Activated CD4-positive, alpha-beta T cell treated with anti-CD3 and anti-CD28 coated beads for 36 hours (primary cell): ENCODE measurements around the gene DSEL. TPM values are rescaled to one million over a fixed set of nuclear protein-coding genes. Genes with fewer than 3 reads are reported as not detected.

Experiments used
- ATAC-seq: fragments of 200-7000 bp; cut with Tn5 transposase; one replicate; pipeline ENCODE4 v1.10.0; 2021; ENCODE audit warnings: mild to moderate bottlenecking, moderate library complexity
- CTCF ChIA-PET: fragments of 350-600 bp; sonication (Branson Sonifier 250); formaldehyde crosslinking; loops from one replicate; lab custom pipeline; 2021; ENCODE audit warnings: antibody characterized with exemption; lab: Charles Lee
- POLR2A ChIA-PET: fragments of 350-600 bp; sonication (Branson Sonifier 250); formaldehyde crosslinking; loops from one replicate; lab custom pipeline; 2021; ENCODE audit warnings: antibody characterized with exemption, inconsistent platforms; lab: Charles Lee
- DNase-seq: peaks from one replicate; pipeline ENCODE4 v3.0.0-alpha.2; 2020
- H3K27ac Mint-ChIP-seq: one replicate; pipeline ENCODE4 v1.8.0; 2021; ENCODE audit warnings: mixed read lengths
- H3K27me3 Mint-ChIP-seq: one replicate; pipeline ENCODE4 v1.8.0; 2021; ENCODE audit warnings: mixed read lengths
- H3K36me3 Mint-ChIP-seq: one replicate; pipeline ENCODE4 v1.8.0; 2021; ENCODE audit warnings: low read depth, mixed read lengths
- H3K4me1 Mint-ChIP-seq: one replicate; pipeline ENCODE4 v1.8.0; 2021; ENCODE audit warnings: mixed read lengths
- H3K4me3 Mint-ChIP-seq: one replicate; pipeline ENCODE4 v1.8.0; 2021; ENCODE audit warnings: mild to moderate bottlenecking, moderate library complexity, mixed read lengths
- H3K9me3 Mint-ChIP-seq: one replicate; pipeline ENCODE4 v1.8.0; 2021; ENCODE audit warnings: low read depth, mixed read lengths
- intact Hi-C, 2 experiments: fragments of 100-400 bp; cut with DNase I in 1 of 2; cut with micrococcal nuclease in 1 of 2; formaldehyde crosslinking; loops; one replicate each; pipeline versions ENCODE4 v1.14.2 to v1.15.1; 2022 to 2024; cut with DNase I, micrococcal nuclease
- total RNA-seq, 2 experiments: library from RNA; stranded (reverse); gene quantifications; one replicate each; pipeline ENCODE4 v1.2.3, GENCODE V29; 2021

The DSEL gene
- total RNA-seq, 2 experiments from 2014 or later = 0.04 to 0.09 TPM

GRCh38 chr18:67517444-67517765 is 885 bp upstream of the DSEL start:
- Mint-ChIP-seq H3K4me3 (peak overlapping the region; percentile 90), H3K9me3 (no peaks in the 10 kb centered on the region), H3K36me3 (no peaks in the 10 kb centered on the region), H3K4me1 (peaks cover 16% of the 10 kb centered on the region), H3K27ac (no peak overlapping the region), H3K27me3 (peaks cover 17% of the 10 kb centered on the region)
- ChIA-PET POLR2A (no interaction called here), CTCF (interaction anchor here (0.7 to 1.3 kb wide), 3 partner anchors 8 to 12 kb away, joined by 3 read pairs; no protein-coding TSS in a partner anchor)
- DNase-seq = peak; percentile 19
- no peak for ATAC-seq
- intact Hi-C loops = loop anchor here (2.0 to 10.0 kb wide), 4 partner anchors 155 to 1197 kb away; partner anchors contain the start of gene TMX3 (in 1 of the 2)

GRCh38 chr18:67515942-67516538 is 480 bp downstream of the DSEL start:
- Mint-ChIP-seq H3K4me1 (peaks cover 16% of the 10 kb centered on the region), H3K36me3 (no peaks in the 10 kb centered on the region), H3K9me3 (no peaks in the 10 kb centered on the region), H3K27ac (peak overlapping the region; percentile 37), H3K27me3 (peaks cover 15% of the 10 kb centered on the region), H3K4me3 (peak overlapping the region; percentile 90)
- ChIA-PET POLR2A (no interaction called here), CTCF (interaction anchor here (0.6 to 1.3 kb wide), 3 partner anchors 9 to 1176 kb away, joined by 3 read pairs; no protein-coding TSS in a partner anchor)
- DNase-seq (peak; percentile 78), ATAC-seq (peak; percentile 10)
- intact Hi-C loops = loop anchor here (1.0 to 10.0 kb wide), 5 partner anchors 154 to 1199 kb away; partner anchors contain the start of gene TMX3 (in 2 of the 2)

- H3K4me1 Mint-ChIP-seq = peaks cover 16% of the 10 kb centered on the region
- H3K9me3 Mint-ChIP-seq = no peaks in the 10 kb centered on the region
- H3K36me3 Mint-ChIP-seq = no peaks in the 10 kb centered on the region
- DNase-seq = no peak
- H3K27ac Mint-ChIP-seq = no peak overlapping the region
- H3K27me3 Mint-ChIP-seq = peaks cover 15% of the 10 kb centered on the region
- CTCF ChIA-PET = no interaction called here
- peak overlapping the region; percentile 90 for H3K4me3 Mint-ChIP-seq
- no peak for ATAC-seq
- POLR2A ChIA-PET = no interaction called here
- intact Hi-C loops = loop anchor here (5.0 to 10.0 kb wide), 2 partner anchors 153 to 1200 kb away; partner anchors contain the start of gene TMX3 (in 1 of the 2)
These were observed 1.5 kb downstream of the DSEL start for GRCh38 chr18:67514901-67515540.

- POLR2A ChIA-PET = no interaction called here
- CTCF ChIA-PET = no interaction called here
- Mint-ChIP-seq H3K27me3 (peaks cover 15% of the 10 kb centered on the region), H3K4me1 (peaks cover 16% of the 10 kb centered on the region), H3K4me3 (no peak overlapping the region), H3K9me3 (no peaks in the 10 kb centered on the region), H3K27ac (no peak overlapping the region), H3K36me3 (no peaks in the 10 kb centered on the region)
- intact Hi-C loops = loop anchor here in 1 of 2 experiments (10.0 kb wide), 1 partner anchor 1200 kb away; the partner anchor contains the start of gene TMX3
- ATAC-seq (no peak), DNase-seq (no peak)
These were observed 2.1 kb downstream of the DSEL start for GRCh38 chr18:67514465-67514864.

- no peaks in the 10 kb centered on the region for H3K9me3 Mint-ChIP-seq
- H3K4me3 Mint-ChIP-seq = no peak overlapping the region
- H3K27me3 Mint-ChIP-seq = peaks cover 10% of the 10 kb centered on the region
- intact Hi-C loops = loop anchor here in 1 of 2 experiments (10.0 kb wide), 1 partner anchor 1202 kb away; the partner anchor contains the start of gene TMX3
- POLR2A ChIA-PET = no interaction called here
- ATAC-seq = no peak
- no peak overlapping the region for H3K27ac Mint-ChIP-seq
- DNase-seq = peak; percentile 4
- peaks cover 16% of the 10 kb centered on the region for H3K4me1 Mint-ChIP-seq
- H3K36me3 Mint-ChIP-seq = no peaks in the 10 kb centered on the region
- CTCF ChIA-PET = no interaction called here
These were observed 3.2 kb downstream of the DSEL start for GRCh38 chr18:67513280-67513679.

DNA sequence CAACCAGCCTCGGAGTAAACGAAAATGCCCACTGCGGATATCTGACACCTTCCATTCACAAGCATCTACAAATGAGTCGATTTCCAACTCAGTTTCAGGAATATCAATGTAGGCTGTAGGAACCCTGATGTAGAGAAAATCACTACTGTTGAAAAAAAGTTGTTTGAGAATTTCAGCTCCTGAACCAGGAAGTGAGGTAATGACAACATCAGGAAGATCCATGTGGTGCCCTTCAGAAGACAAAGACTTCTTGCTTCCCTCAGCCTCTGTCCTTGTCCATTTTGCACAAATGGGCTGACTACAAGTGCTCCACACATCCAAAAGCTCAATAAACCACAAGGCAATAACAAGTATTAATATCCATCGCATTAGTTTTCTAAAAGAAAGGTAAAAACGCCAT is 4.7 kb downstream of the DSEL start:
- DNase-seq = no peak
- Mint-ChIP-seq H3K4me1 (peaks cover 7% of the 10 kb centered on the region), H3K36me3 (no peaks in the 10 kb centered on the region), H3K27me3 (peaks cover 8% of the 10 kb centered on the region), H3K4me3 (no peak overlapping the region), H3K9me3 (no peaks in the 10 kb centered on the region), H3K27ac (no peak overlapping the region)
- ChIA-PET POLR2A (no interaction called here), CTCF (interaction anchor here (1.0 kb wide), 1 partner anchor 11 kb away, joined by 3 read pairs; no protein-coding TSS in a partner anchor)
- ATAC-seq = no peak
- intact Hi-C loops = loop anchor here in 1 of 2 experiments (10.0 kb wide), 1 partner anchor 1203 kb away; the partner anchor contains the start of gene TMX3

- H3K4me1 Mint-ChIP-seq = peaks cover 6% of the 10 kb centered on the region
- ChIA-PET POLR2A (no interaction called here), CTCF (no interaction called here)
- H3K36me3 Mint-ChIP-seq = no peaks in the 10 kb centered on the region
- H3K4me3 Mint-ChIP-seq = no peak overlapping the region
- intact Hi-C loops = loop anchor here in 1 of 2 experiments (10.0 kb wide), 1 partner anchor 1204 kb away; the partner anchor contains the start of gene TMX3
- DNase-seq (no peak), ATAC-seq (no peak)
- no peaks in the 10 kb centered on the region for H3K9me3 Mint-ChIP-seq
- peaks cover 8% of the 10 kb centered on the region for H3K27me3 Mint-ChIP-seq
- H3K27ac Mint-ChIP-seq = no peak overlapping the region
These were observed 5.7 kb downstream of the DSEL start for GRCh38 chr18:67510831-67511230.

DNA sequence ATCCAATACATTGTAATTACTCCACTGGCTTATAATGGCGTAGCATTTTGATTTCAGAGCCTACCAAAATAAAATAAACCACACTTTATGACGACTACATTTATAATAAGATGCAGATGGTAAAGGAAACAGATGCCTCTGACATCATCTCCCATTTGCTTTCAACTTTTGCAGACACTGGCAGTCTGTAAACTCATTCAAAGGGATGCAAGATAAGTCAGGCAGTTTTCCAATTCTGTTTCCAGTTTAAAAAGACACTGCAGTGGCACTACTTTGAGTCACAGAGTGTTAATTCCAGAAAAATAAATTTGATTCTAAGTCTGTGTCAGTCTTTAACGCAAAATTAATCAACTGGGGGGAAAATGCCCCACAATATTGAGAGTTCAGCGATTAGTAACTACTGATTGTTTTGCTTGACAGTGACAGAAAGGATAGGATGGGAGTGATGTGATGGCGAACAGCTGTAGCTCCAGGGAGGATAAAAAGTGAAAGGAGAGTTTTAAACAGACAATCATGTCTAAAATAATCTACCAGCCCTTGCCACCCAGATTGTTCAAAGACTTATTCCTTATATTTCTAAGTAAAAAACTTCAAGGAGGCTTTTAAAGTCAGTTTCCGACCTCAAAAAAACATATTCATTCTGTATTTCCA is 6.7 kb downstream of the DSEL start:
- Mint-ChIP-seq H3K9me3 (no peaks in the 10 kb centered on the region), H3K4me3 (no peak overlapping the region), H3K4me1 (no peaks in the 10 kb centered on the region), H3K27ac (no peak overlapping the region), H3K27me3 (no peaks in the 10 kb centered on the region), H3K36me3 (no peaks in the 10 kb centered on the region)
- DNase-seq (no peak), ATAC-seq (no peak)
- intact Hi-C loops = loop anchor here in 1 of 2 experiments (10.0 kb wide), 1 partner anchor 1205 kb away; the partner anchor contains the start of gene TMX3
- ChIA-PET CTCF (no interaction called here), POLR2A (no interaction called here)

GRCh38 chr18:67508146-67508545 is 8.4 kb downstream of the DSEL start:
- no peak for ATAC-seq
- H3K36me3 Mint-ChIP-seq = no peaks in the 10 kb centered on the region
- H3K9me3 Mint-ChIP-seq = no peaks in the 10 kb centered on the region
- no peak for DNase-seq
- CTCF ChIA-PET = no interaction called here
- H3K27me3 Mint-ChIP-seq = no peaks in the 10 kb centered on the region
- H3K4me3 Mint-ChIP-seq = no peak overlapping the region
- H3K4me1 Mint-ChIP-seq = no peaks in the 10 kb centered on the region
- no peak overlapping the region for H3K27ac Mint-ChIP-seq
- POLR2A ChIA-PET = no interaction called here
- intact Hi-C loops = no loop called here

DNA sequence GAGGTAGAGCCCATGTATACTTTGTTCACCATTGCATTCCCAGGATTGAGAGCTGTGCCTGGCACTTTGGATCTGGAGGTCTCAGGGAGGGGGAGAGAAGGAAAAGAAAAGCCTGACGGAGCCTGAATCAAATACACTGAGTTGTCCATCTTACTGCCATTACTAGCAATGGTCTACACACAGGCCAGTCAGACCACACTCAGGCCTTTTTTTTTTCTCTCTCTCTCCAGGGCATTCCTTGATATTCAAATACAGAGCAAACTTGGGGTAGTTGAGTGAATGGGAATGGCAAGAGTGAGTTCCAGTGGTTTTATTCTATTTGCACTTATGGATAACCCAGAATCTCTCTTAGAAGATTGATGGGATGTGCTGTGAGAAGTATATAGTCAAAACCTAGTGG is 11.8 kb downstream of the DSEL start:
- ChIA-PET POLR2A (no interaction called here), CTCF (no interaction called here)
- intact Hi-C loops = no loop called here
- no peak overlapping the region for H3K4me3 Mint-ChIP-seq
- H3K27ac Mint-ChIP-seq = no peak overlapping the region
- H3K9me3 Mint-ChIP-seq = no peaks in the 10 kb centered on the region
- ATAC-seq (no peak), DNase-seq (no peak)
- H3K27me3 Mint-ChIP-seq = peaks cover 2% of the 10 kb centered on the region
- H3K36me3 Mint-ChIP-seq = no peaks in the 10 kb centered on the region
- H3K4me1 Mint-ChIP-seq = no peaks in the 10 kb centered on the region

DNA sequence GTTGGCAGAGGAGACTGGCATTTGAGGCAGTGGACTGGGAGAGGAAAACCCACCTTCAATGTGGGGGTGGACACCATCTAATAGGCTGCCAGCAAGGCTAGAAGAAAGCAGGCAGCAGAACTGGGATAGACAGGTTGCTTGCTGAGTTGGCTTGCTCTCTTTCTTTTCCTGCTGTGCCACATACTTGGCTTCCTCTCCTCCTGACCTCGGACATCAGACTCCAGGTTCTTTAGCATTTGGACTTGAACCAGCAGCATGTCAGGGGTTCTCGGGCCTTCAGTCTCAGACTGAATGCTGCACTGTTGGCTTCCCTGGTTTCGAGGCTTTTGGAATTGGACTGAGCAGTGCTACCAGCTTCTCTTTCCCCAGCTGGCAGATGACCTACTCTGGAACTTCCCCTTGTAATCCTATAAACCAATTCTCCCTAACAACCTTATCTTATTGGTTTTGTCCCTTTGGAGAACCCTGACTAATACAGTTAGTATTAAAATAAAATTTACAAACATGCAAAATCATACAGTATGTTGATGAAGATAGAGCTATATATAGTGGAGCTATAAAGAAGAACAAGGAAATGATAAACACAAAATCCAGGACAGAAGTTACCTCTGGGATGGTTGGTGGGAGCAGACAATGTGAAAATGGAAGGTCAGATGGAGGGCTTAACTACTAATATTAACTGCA is 15.9 kb downstream of the DSEL start:
- Mint-ChIP-seq H3K4me1 (no peaks in the 10 kb centered on the region), H3K27me3 (peaks cover 2% of the 10 kb centered on the region), H3K36me3 (no peaks in the 10 kb centered on the region), H3K4me3 (no peak overlapping the region), H3K27ac (no peak overlapping the region), H3K9me3 (peaks cover 1% of the 10 kb centered on the region)
- ATAC-seq = no peak
- intact Hi-C loops = no loop called here
- POLR2A ChIA-PET = no interaction called here
- DNase-seq = no peak
- CTCF ChIA-PET = interaction anchor here (0.6 to 0.8 kb wide), 2 partner anchors 12 to 1637 kb away, joined by 3 read pairs; no protein-coding TSS in a partner anchor
